GM19193 (cell line): ENCODE data around the gene NDST1.

ENCODE experiments used
- POLR2A ChIP-seq: IDR thresholded peaks from 4 replicates; pipeline ENCODE4 v1.6.1; 2011; ENCODE audit not compliant: insufficient read depth, insufficient read length; ENCODE audit errors: extremely low read depth

NDST1 gene

DNA sequence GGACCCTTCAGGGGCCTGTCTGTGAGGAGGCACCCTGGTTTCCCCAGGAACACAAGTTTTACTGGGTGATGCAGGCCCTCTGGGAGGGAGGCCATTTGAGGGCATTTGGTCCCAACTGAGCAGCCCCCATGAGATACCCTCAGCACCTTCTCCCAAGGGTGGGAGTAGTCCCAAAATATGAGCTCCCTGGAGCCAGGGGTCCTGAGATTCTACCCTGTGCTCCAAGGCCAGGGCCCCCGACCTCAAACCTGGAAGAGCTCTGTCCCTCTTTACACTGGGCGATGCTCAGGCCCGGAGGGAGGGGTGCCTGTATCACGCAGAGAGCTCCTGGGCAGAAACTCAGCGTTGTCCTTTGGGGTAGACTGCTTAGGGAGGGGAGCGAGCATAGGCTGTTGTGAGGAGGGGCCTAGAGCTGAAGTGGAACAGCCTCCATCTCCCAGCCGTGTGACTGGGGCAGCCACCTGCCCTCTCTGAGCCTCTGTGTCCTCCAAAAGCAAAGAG lies 68.6 kb downstream of the NDST1 start:
- no peak for TF ChIP-seq POLR2A

DNA sequence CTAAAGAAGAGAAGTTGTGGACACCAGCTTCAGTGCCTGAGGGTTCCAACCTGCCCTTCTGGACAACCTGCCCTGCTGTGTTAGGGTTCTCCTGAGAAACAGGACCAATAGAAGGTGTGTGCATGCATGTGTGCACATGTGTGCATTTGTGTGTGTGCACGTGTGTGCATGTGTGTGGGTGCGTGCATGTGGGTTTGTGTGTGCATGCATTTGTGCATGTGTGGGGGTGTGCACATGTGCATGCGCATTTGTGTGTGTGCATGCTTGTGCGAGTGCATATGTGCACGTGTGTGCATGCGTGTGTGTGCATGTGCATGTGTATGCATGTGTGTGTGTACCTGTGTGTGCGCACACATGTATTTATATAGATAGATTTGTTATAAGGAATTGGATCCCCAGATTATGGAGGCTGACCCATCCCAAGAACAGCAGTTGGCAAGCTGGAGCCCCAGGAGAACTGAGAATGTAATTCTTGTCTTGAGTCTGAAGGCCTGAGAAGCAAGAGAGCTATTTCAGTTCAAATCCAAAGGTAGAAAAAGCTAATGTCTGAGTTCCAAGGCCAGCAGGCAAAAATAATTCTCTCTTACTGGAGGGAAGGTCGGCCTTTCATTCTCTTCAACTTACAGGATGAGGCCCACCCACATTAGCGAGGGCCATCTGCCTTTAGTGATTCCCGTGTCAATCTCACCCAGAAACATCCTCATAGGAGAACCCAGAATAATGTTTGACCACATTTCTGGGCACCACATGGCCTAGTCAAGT lies 69.6 kb downstream of the NDST1 start:
- TF ChIP-seq POLR2A, result no peak

DNA sequence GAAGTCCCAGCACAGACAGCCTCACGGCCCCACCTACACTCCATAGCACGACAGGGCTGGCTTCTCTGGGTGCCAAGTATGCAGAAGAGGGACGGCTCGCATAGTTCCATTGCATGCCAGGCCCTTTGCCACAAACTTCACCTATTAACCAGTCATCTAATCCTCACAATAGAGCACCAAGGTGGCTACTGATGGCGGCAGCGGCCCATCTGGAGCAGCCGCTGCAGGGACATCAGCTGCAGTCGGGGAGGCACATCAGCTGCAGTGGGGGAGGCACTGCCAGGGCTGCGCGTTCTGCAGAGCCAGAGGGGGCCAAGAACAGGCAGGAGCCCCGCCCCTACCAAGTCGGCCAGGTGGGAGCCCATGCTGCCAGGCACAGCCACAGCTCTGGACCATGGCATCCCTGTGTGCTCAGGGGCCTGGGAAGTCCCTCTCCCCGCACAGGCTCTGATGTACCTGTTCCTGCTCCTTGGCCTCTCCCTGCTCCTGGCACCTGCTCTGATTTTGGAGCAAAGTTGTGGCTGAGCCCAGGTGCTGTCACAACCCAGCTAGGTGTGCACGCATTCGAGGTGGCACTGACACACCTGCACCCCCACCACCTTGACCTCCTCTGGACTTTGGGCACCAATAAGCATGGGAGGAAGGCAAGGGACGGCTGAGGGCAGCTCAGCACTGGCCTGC lies 71.0 kb downstream of the NDST1 start:
- TF ChIP-seq POLR2A, result no peak

DNA sequence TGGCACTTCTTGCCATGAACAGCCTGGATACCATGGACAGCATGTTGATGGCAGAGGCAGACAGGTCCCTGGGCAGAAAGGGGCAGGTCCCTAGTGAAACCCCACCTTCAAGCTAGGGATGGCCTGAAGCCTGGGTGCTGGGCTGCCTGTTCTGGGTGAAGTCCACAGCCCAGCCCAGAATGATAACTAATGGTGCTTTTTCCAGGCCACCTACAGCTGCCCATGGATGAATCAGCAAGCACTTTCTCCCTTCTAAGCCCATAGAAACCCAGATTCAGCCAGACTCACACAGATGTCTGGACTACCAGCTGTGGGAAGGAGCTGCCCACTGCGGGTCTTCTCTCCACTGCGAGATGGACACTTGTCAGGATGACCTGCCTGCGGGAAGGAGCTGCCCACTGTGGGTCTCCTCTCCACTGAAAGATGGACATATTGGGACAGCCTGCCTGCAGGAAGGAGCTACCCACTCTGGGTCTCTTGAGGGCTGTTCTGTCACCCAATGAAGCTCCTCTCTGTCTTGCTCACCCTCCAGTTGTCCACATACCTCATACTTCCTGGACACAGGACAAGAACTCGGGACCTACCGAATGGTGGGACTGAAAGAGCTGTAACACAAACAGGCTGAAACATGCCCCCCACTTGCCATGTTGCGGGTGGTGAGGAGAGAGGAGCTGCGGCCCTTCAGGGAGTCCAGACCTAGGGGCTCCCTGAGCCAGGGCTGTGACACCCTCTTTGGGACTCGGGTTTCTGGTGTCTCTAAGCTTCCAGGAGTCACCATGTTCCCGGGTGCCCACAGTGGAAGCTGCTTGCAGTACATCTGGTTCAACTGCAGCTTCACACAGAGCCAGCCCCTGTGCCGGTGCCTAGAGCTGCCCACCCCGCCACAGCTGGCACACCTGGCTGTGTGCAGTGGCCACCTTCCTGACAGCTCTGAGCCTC lies 71.8 kb downstream of the NDST1 start:
- no peak for TF ChIP-seq POLR2A

DNA sequence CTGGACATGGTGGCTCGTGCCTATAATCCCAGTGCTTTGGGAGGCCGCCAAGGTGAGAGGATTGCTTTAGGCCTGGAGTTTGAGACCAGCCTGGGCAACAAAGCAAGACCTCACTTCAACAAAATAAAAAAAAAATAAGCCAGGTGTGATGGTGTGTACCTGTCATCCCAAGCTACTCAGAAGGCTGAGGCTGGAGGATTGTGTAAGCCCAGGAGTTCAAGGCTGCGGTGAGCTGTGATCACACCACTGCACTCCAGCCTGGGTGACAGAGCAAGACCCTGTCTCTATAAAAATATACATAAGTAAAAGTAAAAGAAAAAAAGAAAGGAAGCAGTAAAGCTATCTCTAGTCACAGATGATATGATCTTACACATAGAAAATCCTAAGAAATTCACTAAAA lies 73.0 kb downstream of the NDST1 start:
- TF ChIP-seq POLR2A, result no peak

DNA sequence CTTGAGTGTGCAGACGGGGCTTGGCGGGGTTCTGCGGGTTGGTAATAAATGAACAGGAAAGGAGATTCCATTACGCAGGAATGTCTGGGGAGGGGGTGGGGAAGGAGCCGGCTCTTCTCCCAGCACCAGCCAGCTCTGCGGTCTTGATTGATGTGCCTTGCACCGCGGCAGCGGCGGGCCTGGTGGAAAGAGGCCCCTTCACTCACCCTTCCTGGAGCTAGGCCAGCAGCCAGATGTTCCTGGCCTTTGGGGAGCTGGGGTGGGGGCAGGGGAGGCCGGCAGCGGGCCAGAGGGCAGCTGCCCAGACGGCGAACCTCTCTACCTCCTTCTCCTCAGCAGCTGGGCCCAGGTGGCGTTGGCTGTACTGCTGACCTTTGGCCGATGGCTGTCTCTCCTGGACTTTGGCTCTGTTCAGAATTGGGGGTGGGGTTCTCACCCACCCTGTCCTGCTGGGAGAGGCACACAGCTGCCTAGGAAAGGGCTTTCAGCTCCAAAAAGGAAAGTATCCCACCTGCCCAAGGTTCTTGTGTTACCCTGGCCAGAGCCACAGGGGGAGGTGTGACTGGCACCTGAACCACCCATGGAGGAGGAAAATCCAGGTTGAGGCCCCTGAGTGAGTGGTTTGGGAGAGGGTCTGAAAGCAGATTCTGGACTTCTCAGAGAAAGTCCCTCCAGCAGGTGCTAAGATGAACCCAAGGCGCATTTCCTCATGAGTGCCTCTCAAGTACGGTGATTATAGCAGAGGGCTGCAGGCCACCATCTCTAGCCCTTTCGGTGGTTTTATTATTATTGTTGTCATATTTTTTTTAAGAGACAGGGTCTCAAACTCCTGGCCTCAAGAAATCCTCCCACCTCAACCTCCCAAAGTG lies 74.5 kb downstream of the NDST1 start:
- no peak for TF ChIP-seq POLR2A

DNA sequence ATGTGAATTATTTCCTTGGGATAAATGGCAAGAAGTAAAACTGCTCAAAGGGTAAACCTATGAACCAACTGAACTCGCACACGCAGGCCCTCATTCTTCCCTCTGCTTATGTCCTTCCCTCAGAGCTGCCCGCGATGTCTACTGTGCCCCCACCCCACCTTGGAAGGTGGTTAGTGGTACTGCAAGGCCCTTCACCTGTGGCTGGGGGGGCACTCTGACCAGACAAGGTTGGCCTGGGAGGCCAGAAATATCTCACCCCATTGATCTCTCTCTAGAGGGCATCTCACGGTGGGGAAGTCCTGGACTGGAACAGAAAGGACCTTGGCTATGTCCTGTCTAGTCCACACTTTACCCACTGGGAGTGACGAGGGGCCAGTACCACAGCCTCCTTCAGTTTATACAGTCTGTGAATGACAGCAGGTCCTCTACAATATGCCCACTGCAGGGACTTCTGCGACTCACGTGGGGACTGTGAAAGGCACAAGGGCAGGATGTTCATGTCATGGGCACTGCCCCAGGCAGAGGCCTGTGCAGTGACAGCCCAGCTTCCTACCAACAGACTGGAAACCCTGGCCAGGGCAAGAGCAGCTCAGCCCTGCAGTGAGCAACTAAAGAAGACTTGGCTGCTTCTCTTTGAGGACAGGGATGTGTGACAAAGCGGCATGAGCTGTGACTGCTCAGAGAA lies 75.8 kb downstream of the NDST1 start:
- no peak for TF ChIP-seq POLR2A

DNA sequence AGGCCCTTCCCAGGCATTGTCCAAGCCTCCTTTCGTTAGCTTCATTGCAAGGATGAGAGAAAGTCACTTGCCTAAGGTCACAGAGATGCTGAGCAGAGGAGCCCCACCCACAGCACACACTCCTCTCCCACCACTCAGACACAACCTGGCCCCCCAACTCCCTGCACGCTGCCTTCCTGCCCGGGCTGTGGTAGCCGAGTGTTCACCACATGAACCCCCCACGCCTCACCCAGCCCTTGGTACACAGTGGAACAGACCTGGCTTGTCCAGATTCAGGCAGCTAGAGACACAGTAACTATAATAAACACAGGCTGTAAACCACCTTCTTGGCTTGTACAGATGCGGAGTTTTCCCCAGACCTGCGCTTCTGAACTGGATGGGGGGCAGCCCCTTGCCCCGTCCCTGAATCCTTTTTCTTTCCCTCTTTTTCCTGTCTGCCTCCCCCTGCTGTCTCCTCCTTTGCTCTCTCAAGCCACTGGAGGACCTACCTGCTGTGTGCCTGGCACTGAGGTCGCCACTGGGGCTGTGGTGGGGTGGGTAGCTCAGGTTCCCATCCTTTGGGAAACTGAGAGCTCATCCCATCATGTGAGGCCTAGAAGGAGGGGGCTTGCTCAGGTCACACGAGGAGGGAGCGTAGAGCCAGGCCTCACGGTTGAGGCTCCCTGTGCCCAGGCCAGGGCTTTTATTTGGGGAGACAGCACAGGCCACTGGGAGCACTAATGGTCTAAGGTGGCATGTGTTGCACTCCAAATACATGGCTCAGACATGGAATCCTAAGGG lies 76.8 kb downstream of the NDST1 start:
- no peak for TF ChIP-seq POLR2A

DNA sequence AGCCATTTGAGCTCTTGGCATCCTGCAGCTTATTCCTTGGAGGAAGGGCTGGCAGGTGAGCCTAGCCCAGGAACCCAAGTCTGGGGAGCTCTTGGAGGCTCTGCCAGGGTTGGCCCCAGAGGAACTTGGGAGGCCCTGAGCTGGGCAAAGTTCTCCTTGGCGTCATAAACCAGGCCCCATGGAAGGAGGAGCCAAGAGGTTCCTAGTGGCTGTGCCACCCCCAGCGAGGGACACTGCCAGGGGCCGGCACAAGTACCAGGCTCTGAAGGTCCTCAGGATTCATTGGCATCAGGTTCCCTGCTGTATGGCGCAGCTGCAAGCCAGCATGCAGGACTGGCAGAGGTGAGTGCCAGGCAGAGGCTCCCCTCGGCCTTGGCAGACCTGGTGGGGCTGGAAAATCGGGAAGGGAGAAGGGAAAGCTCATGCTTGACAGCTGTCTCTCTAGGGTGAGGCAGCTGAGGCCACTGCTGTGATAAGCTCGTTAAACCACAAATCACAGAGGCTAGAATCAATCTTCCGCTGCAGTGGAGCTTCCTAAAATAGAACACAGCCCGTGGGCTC lies 77.9 kb downstream of the NDST1 start:
- TF ChIP-seq POLR2A, result no peak

DNA sequence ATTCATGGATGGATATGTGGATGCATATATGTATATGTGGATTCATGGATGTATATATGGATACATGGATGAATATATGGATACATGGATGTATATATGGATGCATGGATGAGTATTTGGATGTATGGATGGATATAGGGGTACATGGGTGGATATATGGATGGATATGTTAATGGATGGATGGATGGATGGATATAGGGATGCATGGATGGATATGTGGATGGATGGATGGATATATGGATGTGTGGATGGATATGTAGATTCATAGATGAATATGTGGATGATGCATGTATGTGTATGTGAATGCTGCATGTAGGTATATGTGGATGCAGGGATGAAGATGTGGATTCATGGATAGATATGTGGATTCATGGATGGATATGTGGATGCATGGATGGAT lies 79.1 kb downstream of the NDST1 start:
- no peak for TF ChIP-seq POLR2A

DNA sequence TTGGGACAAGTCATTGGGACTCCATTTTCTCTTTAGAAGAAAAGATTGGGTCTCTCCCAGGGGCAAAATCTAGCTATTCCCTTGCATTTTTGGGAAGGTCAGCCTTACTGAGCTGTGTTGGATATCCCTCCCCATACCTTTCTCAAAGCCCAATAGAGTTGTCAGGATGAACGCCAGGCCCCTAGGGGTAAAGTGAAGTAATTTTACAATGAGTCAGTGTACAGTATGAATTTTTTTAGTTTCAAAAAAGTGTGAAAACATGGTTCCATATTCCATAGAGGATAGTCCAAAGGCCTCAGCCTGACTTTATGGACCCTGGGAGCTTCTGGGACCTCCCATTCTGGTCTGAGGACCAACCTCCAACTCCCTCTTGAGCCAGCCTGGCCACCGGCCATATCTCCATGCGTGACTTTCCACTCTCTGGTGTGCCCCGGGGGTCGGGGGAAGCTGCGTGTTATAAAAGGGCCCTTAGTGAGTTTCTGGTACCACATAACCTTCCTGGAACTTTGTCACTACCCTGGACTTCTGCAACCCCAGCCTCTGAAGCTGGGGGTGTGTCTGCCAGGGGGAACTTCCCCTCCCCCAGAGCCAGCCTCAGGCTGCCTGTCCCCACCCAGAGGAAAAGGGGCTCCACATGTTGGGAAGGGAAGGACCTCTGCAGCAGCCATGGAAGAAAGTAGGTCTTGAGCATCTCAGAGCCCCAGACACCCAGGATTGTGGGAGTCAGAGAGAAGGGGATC lies 80.1 kb downstream of the NDST1 start:
- TF ChIP-seq POLR2A, result no peak

DNA sequence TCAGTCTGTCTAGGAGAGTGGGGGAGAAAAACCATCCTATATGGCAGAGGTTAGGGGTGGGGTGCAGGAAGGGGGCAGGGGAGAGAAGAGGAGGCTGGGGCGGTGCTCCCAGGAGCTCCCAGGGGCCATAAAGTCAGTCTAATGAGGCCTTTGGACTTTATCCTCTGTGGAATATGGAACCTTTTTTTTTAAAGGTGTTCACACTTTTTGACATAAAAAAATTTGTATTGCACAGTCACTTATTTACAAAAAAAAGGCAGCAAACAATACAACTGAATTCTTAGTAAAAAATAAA lies 80.6 kb downstream of the NDST1 start:
- no peak for TF ChIP-seq POLR2A
